HG03432 (cell line): ENCODE results near the gene STARD3NL.
"Not testable (repeated sequence)": the region's sequence is repeated elsewhere in the genome, so short reads cannot be mapped to it uniquely, and the experiment has no call there.

Experiments used
- ATAC-seq: cut with Tn5 transposase; IDR thresholded peaks from one replicate; pipeline ENCODE4 v1.9.1; 2021; ENCODE audit warnings: mild to moderate bottlenecking, moderate library complexity; ENCODE audit not compliant: unreplicated experiment

The STARD3NL gene

GRCh38 chr7:38262545-38262944 lies 84.5 kb downstream of the STARD3NL start:
- no peak for ATAC-seq

GRCh38 chr7:38263274-38263673 lies 85.2 kb downstream of the STARD3NL start:
- ATAC-seq, result not testable (repeated sequence)

GRCh38 chr7:38264602-38265001 lies 86.6 kb downstream of the STARD3NL start:
- ATAC-seq, result not testable (repeated sequence)

- not testable (repeated sequence) for ATAC-seq
These were observed 87.9 kb downstream of the STARD3NL start for GRCh38 chr7:38265958-38266357.

- ATAC-seq, result not testable (repeated sequence)
These were observed 91.8 kb downstream of the STARD3NL start for GRCh38 chr7:38269704-38270346.

- not testable (repeated sequence) for ATAC-seq
These were observed 92.4 kb downstream of the STARD3NL start for GRCh38 chr7:38270405-38270804.

GRCh38 chr7:38273286-38273995 lies 95.4 kb downstream of the STARD3NL start, which contains the start of gene TARP:
TSS of gene TARP (minus strand) at chr7:38273636.
- no peak for ATAC-seq

- ATAC-seq, result no peak
These were observed 96.4 kb downstream of the STARD3NL start for GRCh38 chr7:38274486-38274885.

GRCh38 chr7:38274927-38275620 lies 97.0 kb downstream of the STARD3NL start:
- ATAC-seq, result no peak

- ATAC-seq, result no peak
These were observed 98.2 kb downstream of the STARD3NL start for GRCh38 chr7:38276096-38276877.

GRCh38 chr7:38280000-38280399 lies 102.0 kb downstream of the STARD3NL start:
- no peak for ATAC-seq
